Erythroblast (primary cell): ENCODE data around the gene HEATR1.

Experiments used
- GATA1 ChIP-seq: IDR thresholded peaks from 2 replicates; pipeline ENCODE4 v1.6.1; 2011; ENCODE audit warnings: low read depth, mild to moderate bottlenecking, control low read depth, low read length, moderate library complexity
- POLR2A ChIP-seq: IDR thresholded peaks from 2 replicates; pipeline ENCODE4 v1.6.1; 2011; ENCODE audit warnings: mild to moderate bottlenecking, low read length

GRCh38 chr1:236556606-236557005 is 47.7 kb downstream of the HEATR1 start:
- TF ChIP-seq POLR2A, result no peak
- TF ChIP-seq GATA1, result no peak
